Stimulated activated naive CD8-positive, alpha-beta T cell treated with anti-CD3 and anti-CD28 coated beads, Interleukin-15, Interleukin-2, amounts not matched to agents 100 ng/mL and 50 ng/mL, for 24 hours (primary cell): ENCODE measurements around the gene LINC01488.

Experiments
- H3K27ac Mint-ChIP-seq: one replicate; pipeline ENCODE4 v1.8.0; 2021; ENCODE audit warnings: mild to moderate bottlenecking, mixed read lengths
- H3K27me3 Mint-ChIP-seq: one replicate; pipeline ENCODE4 v1.8.0; 2021; ENCODE audit warnings: mixed read lengths
- H3K36me3 Mint-ChIP-seq: one replicate; pipeline ENCODE4 v1.8.0; 2021; ENCODE audit warnings: low read depth, mixed read lengths
- H3K4me1 Mint-ChIP-seq: one replicate; pipeline ENCODE4 v1.8.0; 2021; ENCODE audit warnings: low read depth, mixed read lengths
- H3K4me3 Mint-ChIP-seq: one replicate; pipeline ENCODE4 v1.8.0; 2021; ENCODE audit warnings: mild to moderate bottlenecking, mixed read lengths
- H3K9me3 Mint-ChIP-seq: one replicate; pipeline ENCODE4 v1.8.0; 2021; ENCODE audit warnings: mixed read lengths

Gene LINC01488

DNA sequence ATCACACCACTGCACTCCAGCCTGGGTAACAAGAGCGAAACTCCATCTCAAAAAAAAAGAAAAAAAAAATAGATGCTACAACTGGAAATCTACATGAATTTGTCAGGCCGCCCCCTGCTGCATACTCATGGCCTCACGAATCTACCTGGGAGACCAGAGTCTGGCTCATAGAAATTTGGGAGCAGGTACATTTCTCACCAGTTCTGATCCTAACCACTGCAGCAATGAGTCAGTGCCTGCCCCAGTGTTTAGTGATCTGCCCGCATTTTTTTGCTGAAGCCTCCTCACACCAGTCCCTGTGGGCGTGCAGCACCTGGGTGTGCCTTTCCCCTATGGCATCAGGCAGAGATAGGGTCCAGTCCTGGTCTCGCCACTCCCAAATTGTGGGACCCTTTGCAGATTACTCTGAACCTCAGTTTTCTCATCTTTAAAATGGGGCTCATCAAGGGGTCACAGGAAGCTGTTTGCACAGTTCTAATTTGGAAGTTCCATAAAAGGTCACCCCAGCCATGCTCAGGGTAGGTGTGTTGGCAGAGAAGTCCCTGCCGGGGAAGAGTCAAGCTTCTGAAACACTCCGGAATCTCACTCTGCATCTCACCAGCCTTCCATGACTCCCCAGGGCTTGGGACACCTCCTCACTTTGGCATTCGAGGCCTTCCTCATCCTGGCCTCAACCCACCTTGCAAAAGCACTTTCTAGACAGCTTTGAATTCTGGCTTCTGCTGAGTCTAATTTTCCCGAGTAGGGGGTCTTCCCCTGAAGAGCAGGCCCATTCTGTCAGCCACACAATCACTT, 39.3 kb upstream of the LINC01488 start:
- Mint-ChIP-seq H3K4me1 (peaks cover 22% of the 10 kb centered on the region), H3K27ac (no peak overlapping the region), H3K36me3 (no peaks in the 10 kb centered on the region), H3K4me3 (no peak overlapping the region), H3K27me3 (peaks cover 14% of the 10 kb centered on the region), H3K9me3 (no peaks in the 10 kb centered on the region)

DNA sequence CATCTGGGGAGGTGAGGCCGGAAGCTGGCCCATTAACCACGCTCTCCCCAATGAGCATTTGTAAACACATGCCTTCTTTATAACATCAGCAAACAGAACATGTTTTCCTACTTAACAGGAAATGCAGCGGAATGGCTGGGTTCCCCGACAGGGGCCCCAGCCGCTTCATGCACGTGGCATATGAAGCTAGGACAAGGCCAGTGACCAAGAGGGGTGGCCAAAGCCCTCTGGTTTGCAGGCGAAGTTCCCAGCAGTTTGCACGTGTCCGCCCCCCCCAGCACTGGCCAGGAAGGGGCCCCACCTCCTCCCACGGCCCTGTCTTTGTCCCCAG, 38.7 kb upstream of the LINC01488 start:
- no peak overlapping the region for H3K27ac Mint-ChIP-seq
- no peak overlapping the region for H3K4me3 Mint-ChIP-seq
- peaks cover 22% of the 10 kb centered on the region for H3K4me1 Mint-ChIP-seq
- H3K9me3 Mint-ChIP-seq = no peaks in the 10 kb centered on the region
- H3K36me3 Mint-ChIP-seq = no peaks in the 10 kb centered on the region
- peaks cover 14% of the 10 kb centered on the region for H3K27me3 Mint-ChIP-seq

DNA sequence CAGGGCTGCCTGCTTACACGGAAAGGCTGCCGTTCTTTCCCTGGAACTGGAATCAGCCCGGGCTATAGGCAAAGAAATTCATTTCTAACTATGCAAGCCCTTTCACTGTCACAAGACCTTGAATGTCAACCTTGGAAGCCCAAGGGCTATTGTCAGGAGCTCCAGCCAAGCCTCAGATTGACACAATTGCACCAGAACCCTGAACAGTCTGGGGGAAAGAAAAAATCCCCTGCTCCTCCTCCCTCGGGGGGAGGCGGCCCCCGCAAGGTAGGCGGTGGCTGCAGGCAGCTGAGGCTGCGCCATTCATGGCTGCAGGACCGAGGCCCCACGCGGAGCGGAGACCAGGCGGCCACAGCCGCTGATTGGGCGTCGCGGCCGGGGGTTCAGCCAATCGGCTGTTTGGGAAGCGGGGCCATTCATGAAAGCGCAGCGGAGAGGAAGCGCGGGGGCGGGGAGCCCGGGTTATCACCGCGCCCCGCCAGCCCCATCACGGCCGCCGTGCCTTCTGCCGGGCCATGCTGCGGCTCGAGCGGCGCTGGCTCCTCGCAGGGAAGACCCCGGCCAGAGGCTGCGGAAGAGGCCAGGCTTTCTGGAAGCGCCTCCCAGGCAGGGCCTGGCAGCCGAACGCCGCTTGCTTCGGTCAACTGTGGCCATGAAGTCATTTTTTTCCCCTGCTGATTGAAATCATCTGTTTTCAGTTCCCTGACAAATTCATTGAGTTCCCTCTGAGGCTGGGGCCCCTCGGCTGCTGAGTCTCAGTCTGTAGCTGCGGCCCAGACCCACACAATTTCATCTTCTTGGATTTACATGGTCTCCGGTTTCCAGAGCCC, 38.1 kb upstream of the LINC01488 start:
- peaks cover 22% of the 10 kb centered on the region for H3K4me1 Mint-ChIP-seq

DNA sequence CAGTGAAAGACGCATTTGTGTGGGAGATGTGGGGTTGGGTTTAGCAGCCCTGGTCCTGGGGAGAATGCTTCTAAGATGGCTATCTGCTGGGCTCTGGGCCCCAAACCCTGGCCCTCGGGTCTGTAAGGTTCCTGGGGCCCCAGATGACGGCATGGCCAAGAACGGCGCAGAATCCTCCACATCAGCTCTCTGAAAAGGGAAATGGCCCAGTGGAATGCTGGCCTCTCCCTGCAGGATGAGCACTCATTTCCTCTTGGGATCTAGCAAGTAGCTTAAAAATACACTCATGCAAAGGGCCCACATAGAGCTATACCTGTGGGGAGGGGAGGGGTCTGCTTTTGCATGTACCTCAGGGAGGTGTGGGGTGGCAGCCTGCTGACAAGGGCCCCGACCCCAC, 37.5 kb upstream of the LINC01488 start:
- peaks cover 18% of the 10 kb centered on the region for H3K27me3 Mint-ChIP-seq
- peak overlapping the region; percentile 63 for H3K4me3 Mint-ChIP-seq
- H3K4me1 Mint-ChIP-seq = peaks cover 22% of the 10 kb centered on the region
- H3K9me3 Mint-ChIP-seq = no peaks in the 10 kb centered on the region
- H3K36me3 Mint-ChIP-seq = no peaks in the 10 kb centered on the region
- peak overlapping the region; percentile 77 for H3K27ac Mint-ChIP-seq

More for the DNA sequence above, 38.1 kb upstream of the LINC01488 start:
- peak overlapping the region; percentile 63 for H3K4me3 Mint-ChIP-seq
- no peaks in the 10 kb centered on the region for H3K9me3 Mint-ChIP-seq
- peaks cover 16% of the 10 kb centered on the region for H3K27me3 Mint-ChIP-seq
- peak overlapping the region; percentile 77 for H3K27ac Mint-ChIP-seq
- no peaks in the 10 kb centered on the region for H3K36me3 Mint-ChIP-seq

DNA sequence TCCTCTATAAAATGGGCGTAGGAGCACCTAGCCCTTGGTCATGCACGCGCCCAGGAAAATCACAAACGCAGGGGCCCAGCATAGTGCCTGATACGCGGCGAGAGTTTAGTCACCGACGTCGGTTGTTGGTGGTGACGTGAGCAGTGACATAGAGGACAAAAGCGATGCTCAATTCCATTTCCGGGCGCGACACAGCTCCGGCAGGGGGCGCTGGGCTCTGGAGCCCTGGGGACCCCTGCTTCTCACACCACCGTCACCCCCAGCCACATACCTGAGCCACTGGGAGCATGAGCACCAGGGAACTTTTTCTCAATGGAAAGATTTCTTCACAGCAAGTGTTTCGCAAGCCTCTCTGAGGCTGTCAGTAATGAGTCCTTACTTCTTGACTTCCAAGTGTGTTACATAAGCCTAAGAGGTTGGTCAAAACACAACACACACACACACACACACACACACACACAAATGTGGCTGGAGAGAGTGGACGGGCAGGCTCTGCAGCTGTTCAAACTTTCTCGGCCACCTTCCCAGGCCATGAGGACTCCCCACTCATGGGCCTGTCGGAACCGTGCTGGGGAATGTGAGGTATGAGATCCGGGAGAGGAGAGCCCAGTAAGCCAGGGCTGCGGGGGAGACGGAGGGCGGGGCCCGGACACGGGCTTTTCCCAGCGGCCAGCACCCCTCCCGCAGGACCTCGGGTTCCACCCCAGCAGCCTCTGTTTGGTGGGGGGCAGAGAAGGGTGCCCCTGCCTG, 36.9 kb upstream of the LINC01488 start:
- Mint-ChIP-seq H3K4me1 (peaks cover 22% of the 10 kb centered on the region), H3K9me3 (no peaks in the 10 kb centered on the region), H3K27me3 (peaks cover 14% of the 10 kb centered on the region), H3K4me3 (no peak overlapping the region), H3K36me3 (no peaks in the 10 kb centered on the region), H3K27ac (no peak overlapping the region)

DNA sequence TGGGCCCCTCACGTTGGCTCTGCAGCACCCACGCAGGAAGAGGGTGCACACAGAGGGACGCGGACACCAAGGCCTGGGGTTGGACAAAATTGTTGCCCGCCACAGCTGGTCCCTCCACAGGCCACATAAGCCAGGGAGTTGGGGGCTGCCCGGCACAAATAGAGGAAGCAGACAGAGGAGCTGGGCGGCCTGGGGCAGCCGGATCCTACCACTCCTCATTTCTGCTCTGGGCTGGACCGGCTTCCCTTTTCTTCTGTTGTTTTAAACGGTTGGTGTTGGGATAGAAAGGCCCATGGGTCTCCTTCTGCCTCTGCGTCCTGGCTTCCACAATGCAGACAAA, 36.4 kb upstream of the LINC01488 start:
- H3K36me3 Mint-ChIP-seq = no peaks in the 10 kb centered on the region
- H3K27ac Mint-ChIP-seq = no peak overlapping the region
- H3K27me3 Mint-ChIP-seq = peaks cover 15% of the 10 kb centered on the region
- peaks cover 22% of the 10 kb centered on the region for H3K4me1 Mint-ChIP-seq
- no peaks in the 10 kb centered on the region for H3K9me3 Mint-ChIP-seq
- H3K4me3 Mint-ChIP-seq = no peak overlapping the region

DNA sequence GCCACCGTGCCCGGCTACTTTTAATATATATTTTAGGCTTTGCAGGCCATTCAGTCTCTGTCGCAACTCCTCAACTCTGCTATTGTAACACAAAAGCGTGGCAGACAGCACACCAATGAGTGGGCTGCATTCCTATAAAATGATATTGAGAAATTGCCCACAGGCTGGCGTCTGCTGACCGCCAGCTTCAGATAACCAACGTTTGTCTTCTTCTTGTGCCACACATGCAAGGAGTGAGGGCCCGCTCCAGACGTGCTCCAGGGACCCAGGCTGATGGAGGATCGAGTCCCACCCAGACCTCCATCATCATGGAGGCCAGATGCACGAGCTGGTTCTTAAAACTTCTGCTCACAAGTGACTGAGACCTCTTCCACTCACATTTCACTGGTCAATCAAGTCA, 35.4 kb upstream of the LINC01488 start:
- peaks cover 23% of the 10 kb centered on the region for H3K27me3 Mint-ChIP-seq

DNA sequence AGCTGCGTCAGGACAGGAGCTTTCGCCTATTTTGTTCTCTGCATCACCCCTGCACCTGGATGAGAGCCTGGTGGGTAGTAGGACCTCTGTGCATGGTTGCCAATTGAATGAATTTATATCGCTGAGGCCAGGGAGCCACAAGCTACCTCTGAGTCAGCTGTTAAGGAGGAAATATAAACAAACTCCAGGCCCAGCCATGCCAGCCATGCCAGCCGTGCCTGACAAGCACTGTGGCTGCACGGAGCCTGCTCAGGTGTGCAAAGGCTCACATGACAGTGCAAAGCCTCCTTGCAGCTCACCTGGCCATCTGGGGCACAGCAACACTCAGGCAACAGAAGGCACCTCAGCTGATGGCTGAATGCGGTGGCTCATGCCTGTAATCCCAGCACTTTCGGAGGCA, 33.7 kb upstream of the LINC01488 start:
- H3K27me3 Mint-ChIP-seq = peaks cover 28% of the 10 kb centered on the region

More for the DNA sequence above, 35.4 kb upstream of the LINC01488 start:
- no peaks in the 10 kb centered on the region for H3K36me3 Mint-ChIP-seq
- H3K27ac Mint-ChIP-seq = no peak overlapping the region
- H3K4me1 Mint-ChIP-seq = peaks cover 22% of the 10 kb centered on the region
- H3K4me3 Mint-ChIP-seq = no peak overlapping the region
- peaks cover 3% of the 10 kb centered on the region for H3K9me3 Mint-ChIP-seq

DNA sequence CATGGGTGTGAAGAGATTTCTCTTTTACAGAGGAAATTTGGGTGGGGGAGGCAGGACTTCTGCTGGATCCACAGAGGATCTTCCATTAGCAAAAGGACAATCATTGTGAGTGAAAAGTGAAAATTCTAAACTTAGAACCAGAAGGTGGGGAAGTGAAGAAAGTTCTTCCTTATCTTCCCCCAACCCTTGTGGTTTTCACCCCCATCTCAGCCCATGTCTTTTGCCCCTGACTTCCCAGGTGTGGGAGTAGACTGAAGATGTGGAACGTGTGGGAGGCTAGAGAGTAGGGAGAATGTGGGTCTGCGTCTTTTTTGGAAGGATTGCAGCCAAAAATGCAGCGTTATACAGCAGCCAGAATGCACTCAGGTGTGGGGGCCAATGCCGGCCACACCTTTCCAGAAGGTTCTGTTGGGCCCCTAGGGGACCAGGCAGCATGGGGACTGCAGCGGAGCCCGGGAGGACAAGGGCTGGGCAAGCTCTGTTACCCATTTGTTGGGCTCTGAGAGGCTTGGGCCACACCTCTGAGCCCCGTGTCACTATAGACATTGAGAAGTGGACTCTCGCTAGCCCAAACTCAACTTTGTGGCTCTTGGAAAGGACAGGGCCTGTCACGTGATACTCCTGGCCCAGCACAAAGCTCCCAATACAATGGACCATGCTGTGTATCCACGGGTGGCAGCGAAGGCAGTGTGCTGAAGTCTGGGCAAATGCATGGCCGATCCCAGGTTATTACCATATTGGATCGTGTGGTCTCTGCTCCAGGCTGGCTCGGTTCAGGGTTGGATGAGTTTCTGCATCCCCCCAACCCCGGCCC, 32.8 kb upstream of the LINC01488 start:
- peaks cover 9% of the 10 kb centered on the region for H3K4me1 Mint-ChIP-seq
- peaks cover 7% of the 10 kb centered on the region for H3K9me3 Mint-ChIP-seq
- no peak overlapping the region for H3K4me3 Mint-ChIP-seq
- no peaks in the 10 kb centered on the region for H3K36me3 Mint-ChIP-seq
- H3K27me3 Mint-ChIP-seq = peaks cover 28% of the 10 kb centered on the region
- no peak overlapping the region for H3K27ac Mint-ChIP-seq

More for the DNA sequence above, 33.7 kb upstream of the LINC01488 start:
- Mint-ChIP-seq H3K4me3 (no peak overlapping the region), H3K4me1 (peaks cover 16% of the 10 kb centered on the region), H3K27ac (no peak overlapping the region), H3K9me3 (peaks cover 7% of the 10 kb centered on the region), H3K36me3 (no peaks in the 10 kb centered on the region)

DNA sequence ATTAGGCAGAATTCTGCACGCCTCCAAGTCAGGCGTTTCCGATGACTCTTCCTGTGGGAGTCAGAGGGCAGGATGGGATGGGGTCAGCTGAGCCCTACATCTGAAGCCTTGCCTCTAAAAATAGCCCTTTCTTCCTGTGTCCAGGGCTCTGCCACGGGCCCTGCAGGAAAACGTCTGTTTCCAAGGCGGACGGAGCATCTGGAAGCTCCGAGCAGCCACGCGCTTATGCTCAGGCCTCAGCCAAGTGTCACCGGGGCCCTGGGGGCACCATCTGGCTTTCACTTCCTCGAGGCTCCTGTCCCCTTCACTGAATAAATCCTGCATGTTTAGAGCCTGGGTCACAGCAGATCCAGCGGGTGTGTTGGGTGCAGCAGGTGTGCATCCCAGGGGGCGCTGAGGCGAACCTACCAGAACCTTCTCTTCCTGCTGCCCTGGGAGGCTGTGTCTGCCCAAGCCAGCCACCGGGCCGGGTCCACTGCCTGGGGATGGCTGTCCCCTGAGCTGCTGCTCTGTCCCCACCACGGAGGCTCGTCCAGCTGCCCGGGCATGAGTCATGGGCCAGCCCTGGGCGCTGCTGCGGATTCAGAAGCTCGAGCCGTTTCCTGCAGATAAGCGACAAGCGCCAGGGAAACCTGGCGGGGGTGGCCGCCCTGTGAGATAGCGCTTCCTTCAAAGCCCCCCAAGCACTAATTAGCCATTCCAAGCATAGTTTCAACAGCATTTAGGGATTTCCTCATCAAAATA, 32.0 kb upstream of the LINC01488 start:
- Mint-ChIP-seq H3K4me1 (peaks cover under 1% of the 10 kb centered on the region), H3K4me3 (no peak overlapping the region), H3K27me3 (peaks cover 28% of the 10 kb centered on the region), H3K27ac (no peak overlapping the region), H3K9me3 (peaks cover 7% of the 10 kb centered on the region), H3K36me3 (no peaks in the 10 kb centered on the region)

DNA sequence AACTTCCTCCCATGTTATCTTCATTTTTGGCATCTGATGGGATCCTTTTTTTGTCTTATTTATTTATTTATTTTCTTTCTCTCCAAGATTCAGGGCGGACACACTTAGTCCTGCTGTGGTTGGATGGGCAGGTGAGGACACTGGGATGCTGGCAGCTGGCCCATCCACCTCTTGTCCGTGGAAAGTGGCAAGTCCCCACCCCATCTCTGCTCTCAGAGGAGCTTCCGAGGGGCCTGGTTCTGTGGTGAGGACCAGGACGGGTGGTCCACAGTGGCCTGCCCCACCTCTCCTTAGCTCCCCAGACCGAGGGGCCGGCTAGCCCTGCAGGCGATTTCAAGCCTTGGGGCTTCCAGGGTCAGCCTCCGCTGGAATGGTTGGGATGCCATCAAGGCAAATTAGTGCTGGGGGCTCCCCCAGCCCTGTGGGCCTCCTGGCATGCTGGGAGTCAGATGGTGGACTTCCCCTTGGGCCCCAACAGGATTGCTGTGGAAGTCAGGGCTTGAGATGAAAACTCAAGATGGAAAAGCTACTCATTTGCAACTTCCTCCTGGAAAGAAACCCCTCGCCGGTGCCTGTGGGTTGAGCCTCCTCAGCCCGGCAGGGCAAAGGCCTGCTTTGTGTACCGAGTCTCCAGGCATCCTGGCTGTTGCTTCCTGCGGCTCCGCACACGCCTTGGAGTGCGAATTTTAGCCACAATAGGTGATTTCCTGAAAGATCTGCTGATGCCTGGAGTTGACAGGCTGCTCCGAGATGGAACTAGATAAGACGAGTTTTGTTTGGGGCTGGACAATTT, 31.2 kb upstream of the LINC01488 start:
- H3K27me3 Mint-ChIP-seq = peaks cover 27% of the 10 kb centered on the region
- peaks cover 7% of the 10 kb centered on the region for H3K9me3 Mint-ChIP-seq
- no peaks in the 10 kb centered on the region for H3K36me3 Mint-ChIP-seq
- H3K4me3 Mint-ChIP-seq = no peak overlapping the region
- H3K4me1 Mint-ChIP-seq = no peaks in the 10 kb centered on the region
- H3K27ac Mint-ChIP-seq = no peak overlapping the region

DNA sequence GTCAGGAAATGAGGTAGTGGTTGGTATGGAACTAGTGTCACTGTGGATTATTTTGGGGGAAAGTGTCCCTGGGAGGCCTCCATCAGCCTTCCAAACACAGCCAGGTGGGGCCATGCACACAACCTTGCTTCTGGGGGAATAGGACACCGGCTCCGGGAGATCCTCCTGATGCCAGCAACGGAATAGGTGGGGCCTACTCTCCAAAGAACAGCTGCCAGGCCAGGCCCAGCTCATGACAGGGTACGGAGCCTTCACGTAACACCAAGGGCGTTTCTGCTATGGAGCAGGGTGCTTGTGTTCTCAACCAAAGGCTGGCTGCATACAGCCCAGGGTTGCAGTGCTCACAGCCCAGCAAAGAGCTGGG, 30.6 kb upstream of the LINC01488 start:
- H3K27ac Mint-ChIP-seq = no peak overlapping the region
- no peaks in the 10 kb centered on the region for H3K4me1 Mint-ChIP-seq
- peaks cover 23% of the 10 kb centered on the region for H3K27me3 Mint-ChIP-seq
- no peak overlapping the region for H3K4me3 Mint-ChIP-seq
- peaks cover 7% of the 10 kb centered on the region for H3K9me3 Mint-ChIP-seq
- no peaks in the 10 kb centered on the region for H3K36me3 Mint-ChIP-seq

DNA sequence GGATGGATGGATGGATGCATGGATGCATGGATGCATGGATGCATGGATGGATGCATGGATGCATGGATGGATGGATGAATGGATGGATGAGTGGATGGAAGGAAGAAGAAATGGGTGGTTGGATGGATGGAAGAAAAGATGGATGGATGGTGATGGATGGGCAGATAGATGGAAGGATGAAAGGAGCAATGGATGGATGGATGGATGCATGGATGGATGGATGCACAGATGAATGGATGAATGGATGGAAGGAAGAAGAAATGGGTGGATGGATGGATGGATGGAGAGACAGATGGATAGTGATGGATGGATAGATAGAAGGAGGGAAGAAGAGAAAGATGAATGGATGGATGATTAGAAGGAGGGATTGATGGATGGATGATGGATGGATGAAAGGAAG, 30.2 kb upstream of the LINC01488 start:
- Mint-ChIP-seq H3K4me1 (no peaks in the 10 kb centered on the region), H3K9me3 (peaks cover 7% of the 10 kb centered on the region), H3K36me3 (no peaks in the 10 kb centered on the region), H3K27ac (no peak overlapping the region), H3K4me3 (no peak overlapping the region), H3K27me3 (peaks cover 23% of the 10 kb centered on the region)
